ENCODE measurements around the gene CADPS2.
"Not testable (repeated sequence)": the region's sequence is repeated elsewhere in the genome, so short reads cannot be mapped to it uniquely, and the experiment has no call there.

The CADPS2 gene

DNA sequence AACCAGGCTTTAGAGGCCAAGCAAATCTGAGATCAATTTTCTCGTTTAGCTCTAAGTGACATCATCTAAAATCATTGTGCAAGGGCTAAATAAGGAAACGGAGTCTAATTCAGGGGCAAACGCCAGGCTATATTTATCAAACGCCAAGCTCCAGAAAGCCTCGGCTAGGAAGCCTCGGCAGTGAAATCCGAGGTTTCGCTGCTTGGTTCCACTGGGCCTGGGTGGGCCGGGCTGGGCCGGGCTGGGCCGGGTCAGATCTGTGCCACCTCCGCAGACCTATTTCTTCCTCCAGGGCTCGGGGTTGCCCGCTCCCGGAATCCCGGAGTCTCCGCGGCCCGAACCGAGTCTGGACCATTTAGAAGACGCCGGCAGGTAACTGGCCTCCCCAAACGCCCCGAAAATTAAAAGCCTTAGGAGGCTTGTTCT is 581.3 kb downstream of the CADPS2 start:
- no peak for FAIRE-seq

DNA sequence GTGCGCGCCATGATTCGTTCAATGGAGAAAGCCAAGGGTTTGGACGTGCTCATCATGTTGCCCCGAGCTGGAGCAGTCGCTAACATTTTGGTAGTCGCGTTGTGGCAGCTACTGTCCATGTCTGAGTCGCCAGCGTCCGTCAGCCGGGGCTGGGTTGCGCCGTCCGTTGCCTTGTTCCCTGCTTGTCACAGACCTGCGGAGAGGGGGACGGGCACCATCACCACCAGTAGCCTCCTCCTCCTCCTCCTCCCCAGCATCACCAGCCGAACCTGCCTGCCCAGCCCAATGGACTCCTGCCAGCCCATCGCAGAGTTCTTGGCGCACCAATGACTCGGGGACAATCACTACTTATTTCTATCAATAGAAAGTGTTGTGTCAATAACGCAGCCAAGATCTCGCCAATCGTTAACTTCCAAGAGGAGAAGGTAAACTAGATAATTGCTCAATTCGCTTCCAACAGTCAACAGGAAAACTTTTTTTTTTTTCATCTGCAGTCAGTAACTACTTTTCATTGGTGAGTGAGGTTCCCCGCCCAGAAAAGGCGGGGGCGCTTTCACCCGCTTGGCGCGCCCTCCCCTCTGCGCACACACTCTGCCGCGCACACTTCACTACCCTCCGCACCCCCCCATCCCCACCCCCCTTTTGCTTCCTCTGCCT is 581.8 kb downstream of the CADPS2 start, which contains the start of gene FEZF1:
Gene FEZF1 (minus strand): TSS at position 432 of the 657 bp plus-strand sequence. CDS start 313 bp downstream, at position 119.
- FAIRE-seq = no peak

DNA sequence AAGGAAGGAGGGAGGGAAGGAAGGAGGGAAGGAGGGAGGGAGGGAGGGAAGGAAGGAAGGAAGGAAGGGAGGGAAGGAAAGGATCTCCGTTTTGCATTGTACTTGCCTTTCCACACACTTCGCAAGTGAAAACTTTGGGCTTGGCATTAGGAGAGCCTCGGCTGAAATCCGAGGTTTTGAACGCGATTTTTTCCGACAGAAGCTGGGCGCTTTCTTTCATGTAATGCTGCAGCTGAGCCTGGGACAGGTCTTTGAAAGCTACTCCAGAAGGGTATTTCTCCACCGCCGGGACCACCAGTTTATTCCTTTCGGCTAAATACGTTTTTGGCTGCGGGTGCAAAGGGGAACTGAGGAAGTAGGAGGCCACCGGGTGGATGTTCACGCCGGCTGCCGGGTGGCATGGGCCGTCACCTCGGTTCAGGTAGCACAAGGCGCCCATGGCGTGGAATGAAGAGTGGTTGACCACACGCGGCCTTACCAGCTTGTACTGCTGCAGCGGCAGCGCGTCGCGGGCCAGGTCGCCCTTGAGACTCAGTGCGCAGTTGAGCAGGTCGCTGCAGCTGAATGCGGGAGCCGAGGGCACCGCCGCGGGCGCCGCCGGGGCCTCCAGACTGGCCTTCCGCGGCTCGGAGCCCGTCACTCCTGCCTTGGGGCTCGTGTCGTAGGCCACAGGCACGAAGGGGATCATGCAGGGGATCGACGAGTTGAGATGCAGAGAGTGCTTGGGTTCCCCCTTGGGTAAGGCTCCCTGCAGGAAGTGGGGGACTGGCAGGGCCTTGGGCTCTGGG is 582.5 kb downstream of the CADPS2 start:
- no peak for FAIRE-seq

DNA sequence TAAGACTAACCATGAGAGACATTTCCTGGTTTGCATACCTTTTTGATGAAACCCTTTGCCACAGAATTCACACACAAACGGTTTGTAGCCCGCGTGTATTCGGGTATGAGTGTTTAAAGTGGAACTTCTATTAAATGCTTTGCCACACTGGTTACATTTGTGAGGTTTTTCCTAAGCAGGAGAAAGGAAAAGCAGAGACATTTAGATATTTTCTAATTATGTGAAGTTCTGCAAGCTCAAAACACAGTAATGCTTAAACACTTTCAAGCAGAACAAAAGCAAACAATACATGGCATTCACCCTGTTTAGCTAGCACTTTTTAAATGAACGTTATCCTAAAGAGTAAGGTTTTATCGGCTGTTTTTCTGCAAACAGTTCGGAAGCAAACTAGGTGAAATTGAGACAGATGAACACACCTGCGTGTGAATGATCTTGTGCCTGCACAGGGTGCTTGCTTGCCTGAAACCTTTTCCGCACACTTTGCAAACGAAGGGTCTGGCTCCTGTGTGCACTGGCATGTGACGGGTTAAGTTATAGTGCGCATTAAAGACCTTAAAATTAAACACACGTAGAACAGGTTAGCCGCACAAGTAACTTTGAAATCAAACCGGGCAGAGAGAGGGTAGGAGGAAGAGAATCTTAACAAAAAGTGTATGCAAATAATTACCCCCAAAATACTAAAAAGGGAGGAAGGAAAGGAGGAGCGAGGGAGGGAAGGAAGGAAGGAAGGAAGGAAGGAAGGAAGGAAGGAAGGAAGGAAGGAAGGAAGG is 583.3 kb downstream of the CADPS2 start:
- no peak for FAIRE-seq

DNA sequence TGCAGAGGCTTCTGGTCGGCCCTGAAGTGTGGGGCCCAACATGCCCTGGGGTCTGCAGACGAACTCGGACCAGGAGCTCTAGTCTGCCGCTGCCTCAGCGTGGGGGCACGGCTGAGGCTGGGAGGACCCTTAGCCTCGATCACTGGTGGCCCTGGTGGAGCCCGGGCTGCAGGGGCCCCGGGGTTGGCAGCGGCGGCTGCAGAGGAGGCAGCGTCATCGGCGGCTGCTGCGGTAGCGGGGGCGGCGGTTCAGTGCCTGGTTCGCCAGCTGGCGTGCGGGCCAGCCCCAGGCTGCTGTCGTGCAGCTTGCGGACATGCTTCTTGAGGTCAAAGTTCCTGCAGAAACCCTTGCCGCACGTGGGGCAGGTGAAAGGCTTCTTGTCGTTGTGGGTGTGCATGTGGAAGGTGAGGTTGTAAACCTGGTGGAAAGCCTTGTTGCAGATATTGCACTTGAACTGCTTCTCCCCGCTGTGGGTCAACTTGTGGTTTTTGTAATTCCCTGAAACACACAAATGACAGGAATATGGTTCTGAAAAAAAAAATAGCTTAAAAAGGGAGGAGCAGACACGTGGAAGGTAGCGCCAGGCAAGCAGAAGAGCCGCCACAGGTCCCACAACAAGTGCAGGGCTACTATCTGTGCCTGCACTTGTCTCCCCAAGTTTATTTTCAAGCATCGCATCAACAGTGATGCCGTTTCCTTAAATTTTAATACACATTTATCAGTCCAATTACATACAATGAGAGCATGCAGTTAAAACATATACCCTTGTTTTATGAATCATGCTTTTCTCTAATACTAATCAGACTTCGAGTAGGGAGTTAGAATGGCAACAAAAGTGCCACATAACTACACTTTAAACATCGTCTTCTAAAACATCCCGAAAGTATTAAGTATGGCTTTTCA is 584.2 kb downstream of the CADPS2 start:
- FAIRE-seq = no peak

DNA sequence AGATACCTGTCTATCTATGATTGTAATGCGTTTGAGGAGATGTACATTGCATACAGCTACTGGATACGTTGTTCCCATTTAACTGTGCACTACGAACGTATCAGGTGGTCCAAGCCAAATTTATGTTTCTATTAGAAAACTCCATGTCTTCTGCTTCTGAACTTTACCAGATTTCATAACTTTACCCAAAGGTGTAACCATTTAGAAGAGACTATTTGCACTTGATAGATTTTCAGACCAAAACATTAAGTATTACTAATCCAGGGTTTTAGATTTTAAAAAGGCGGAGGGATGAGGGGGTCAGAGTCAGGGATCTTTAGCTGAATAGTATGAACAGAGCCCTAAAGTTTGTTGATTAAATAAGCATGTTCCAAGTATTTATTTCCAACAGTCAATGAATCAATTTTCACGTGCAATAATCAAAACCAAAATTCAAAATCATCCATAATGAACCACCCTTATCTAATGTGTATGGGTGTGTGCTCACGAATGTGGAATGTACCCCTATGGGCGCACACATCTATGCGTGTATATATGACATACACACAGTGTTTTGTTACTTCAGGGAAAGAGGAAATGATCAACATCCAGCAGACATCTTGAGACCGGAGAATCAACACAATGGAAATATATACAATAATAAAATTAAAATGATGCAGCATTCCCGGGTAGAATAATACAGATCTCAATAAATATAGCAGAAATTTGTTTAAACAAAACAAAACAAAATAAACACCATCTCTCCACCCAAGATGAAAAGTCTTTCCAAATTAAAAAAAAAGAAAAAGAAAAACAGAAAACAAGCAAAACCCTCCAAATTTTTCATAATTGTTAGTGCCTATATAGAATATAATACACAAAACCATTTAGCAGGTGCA is 585.1 kb downstream of the CADPS2 start:
- no peak for FAIRE-seq

DNA sequence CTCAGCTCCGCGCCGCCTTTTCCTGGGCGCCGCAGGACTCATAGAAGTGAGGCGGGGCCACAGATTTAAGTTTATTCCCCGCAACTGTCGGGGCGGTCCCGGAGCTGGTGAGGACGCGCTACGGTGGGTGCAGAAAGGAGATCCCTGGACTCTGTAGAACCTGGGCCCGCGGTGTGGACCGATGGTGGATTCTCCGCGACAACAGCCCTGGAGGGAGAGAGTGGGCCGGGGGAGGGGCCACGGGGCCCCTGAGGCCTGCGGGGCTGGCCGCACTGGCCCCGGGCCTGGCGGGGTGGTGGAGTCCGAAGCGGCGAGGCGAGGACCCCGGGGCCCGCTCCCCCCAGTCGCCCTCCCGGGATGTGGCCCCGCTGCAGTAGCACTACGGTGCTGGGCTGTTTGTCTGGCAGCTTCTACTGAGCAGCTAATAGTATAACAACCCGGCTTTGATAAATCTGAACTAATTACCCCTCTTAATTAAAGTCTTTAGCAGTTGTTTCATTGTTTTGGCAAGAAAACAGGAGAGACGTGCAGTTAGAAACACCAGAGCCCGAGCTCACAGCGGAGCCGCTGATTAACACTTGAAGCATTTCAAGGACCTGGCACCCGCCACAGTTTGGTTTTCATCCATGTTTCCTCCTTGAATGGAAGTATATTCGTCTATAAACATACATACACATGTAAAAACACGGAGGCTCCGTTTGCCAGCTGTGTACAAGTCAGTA is 585.9 kb downstream of the CADPS2 start:
- FAIRE-seq = no peak

DNA sequence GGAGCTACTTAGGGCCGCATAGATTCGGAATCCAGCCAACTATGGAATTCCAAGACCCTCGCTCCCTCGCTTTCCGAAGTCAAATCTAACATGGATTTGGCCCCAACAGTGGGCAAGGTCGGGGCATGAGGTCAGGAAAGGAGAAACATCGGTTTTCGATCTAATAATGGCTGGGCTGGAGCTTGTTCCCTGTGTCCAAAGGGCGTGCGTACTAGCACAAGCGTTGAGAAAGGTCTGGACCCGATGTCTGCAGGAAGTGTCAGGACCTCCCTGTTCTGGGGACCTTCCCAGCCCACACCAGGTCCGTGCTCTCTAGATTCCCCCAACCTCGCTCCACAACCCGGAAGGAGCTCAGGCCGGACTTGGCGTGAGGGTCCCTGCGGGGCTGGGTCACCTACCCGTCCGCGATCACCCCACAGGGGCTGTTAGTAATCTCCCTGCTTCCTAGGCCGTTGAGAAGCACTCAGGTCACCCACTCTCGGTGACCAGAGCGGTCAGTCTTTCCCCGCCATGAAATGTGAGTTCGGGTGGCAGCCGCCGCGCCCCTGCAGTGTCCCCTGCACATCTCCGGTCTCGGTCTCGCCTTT is 586.5 kb downstream of the CADPS2 start:
- no peak for FAIRE-seq

DNA sequence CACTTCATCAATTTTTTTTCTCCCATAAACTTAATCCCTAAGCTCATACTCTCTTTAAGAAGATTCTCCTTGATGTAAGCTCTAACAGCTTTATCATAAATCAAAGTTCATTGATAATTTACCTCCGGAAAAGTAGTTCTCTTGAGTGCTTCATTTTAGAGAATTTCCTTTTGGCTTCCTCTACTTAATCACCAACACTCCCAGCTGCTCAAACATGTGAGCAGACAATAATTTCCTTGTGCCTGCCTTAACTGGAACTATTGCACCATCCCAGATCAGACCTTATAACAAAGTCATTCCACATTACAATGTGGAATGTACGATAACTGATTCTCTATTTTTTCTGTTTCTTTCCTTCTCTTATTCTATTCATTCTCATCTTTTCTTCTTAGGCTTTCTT is 587.6 kb downstream of the CADPS2 start:
- FAIRE-seq = no peak

DNA sequence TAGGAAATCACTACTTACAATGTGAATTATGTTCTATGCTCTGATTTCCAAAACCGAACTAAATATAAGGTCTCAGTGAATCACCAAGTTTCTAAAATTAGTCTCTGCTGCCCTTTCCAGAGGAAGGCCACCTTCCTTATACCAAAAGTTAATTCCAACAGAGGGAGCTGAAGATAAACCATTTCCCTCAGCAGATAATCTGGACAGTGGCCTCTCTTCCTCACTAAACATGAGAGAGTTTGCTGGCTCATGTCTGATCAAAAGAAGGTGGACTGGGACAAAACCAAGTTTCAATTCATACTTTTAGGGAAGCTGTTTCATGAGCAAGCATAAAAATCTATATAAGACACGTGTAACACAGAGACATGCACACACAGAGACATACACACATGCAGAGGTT is 588.1 kb downstream of the CADPS2 start:
- FAIRE-seq = no peak

DNA sequence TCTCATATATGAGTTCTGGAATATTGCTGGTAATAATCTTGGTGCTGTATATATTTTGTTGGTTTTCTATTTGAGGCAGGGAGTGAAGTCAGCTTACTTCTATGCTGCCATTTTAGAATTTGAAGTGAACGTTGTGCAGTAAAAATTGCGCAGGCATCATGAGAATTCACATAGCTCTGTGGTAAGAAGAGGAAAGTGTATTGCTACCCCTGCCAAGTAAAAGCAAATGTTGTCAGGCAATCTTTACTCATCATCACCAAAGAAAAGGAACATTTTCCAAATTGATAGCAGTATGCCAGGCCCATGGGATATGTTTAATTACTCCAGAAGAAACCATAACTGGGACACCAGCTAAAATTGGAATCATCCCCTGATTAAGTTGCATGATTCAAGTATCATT is 595.1 kb downstream of the CADPS2 start:
- FAIRE-seq = no peak

DNA sequence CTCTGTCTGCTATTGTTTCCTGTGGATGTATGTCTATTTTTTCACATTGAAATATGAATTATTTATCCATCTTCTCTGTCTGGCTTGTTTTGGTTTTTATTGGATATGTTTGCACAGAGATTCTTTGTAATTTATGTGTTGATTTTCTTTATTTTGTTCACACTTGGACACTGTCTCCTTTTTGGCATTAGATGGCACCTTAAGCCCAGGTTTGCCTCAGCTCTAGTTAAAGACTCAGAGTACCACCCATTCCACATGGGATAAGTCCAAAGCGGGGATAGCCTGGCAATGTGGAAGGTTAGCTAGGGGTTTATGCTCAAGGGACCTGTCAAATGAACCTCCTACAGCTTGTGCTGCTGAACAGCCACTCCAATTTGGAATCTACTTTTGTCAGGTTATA is 595.8 kb downstream of the CADPS2 start:
- no peak for FAIRE-seq

DNA sequence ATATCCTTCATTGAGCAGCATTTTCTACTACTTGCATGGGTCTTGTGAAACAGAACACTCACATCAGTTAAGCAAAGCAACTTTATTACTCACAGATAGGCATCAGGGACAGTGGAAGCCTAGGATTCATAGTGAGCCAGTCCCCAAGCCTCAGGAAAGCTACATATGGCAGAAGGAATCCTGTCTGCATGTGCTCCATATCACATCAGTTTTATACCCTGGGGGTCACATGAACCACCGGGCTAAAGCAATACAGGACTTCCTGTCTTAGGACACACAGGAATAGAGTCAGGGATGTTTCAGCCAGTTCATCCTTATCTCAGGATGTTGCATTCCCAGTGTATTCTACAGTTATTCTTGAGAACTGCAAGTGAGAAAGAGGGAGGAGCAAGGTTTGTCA is 596.8 kb downstream of the CADPS2 start:
- no peak for FAIRE-seq

DNA sequence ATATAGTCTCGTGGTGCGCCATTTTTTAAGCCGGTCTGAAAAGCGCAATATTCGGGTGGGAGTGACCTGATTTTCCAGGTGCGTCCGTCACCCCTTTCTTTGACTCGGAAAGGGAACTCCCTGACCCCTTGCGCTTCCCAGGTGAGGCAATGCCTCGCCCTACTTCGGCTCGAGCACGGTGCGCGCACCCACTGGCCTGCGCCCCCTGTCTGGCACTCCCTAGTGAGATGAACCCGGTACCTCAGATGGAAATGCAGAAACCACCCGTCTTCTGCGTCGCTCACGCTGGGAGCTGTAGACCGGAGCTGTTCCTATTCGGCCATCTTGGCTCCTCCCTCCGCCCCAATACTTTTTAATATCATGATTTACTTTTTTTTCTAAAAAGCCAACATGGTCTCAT is 601.7 kb downstream of the CADPS2 start:
- FAIRE-seq = not testable (repeated sequence)

DNA sequence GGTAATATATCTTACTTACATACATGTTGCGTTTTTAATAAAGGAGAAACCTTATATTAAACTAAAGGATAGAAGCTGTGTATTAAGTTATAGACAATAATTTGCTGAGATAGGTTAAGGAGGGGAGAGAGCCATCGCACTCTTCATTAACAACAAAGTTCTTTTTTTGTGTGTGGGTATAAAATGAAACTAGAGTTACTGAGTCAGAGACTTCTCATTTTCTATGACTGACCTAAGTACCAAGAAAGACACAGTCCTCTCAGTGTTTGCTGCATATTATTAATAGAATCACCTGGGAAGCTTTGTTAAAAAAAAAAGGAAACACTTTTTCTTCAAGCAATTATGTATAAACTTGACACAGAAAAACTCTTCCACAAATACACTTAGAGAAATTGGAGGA is 613.1 kb downstream of the CADPS2 start:
- FAIRE-seq = no peak

DNA sequence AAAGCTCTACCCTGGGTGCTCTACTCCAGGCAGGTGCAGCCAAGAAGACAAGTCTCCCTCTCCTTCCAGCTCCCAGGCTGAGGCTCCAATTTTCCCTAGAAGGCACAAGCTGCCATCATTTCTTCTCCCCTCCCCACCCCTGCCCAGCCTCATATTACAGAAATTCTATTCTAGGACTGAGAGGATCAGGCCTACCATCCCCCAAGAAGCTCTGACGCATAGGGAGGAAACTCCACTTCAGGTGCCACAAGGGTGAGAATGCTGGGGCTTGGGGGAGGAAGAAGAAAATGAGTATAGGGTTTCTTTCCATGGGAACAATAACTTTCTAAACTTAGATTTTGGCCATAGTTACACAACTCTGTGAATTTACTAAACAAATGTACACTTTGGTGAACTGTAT is 617.0 kb downstream of the CADPS2 start:
- FAIRE-seq = no peak

Data from G401.6 (cell line).